Uterus (tissue), 4 donors: Measurements from ENCODE around the gene PIK3R6. TPM values are rescaled to one million over a fixed set of nuclear protein-coding genes. Genes with fewer than 3 reads are reported as not detected.

Experiments used
- DNase-seq, 2 donors: peaks; one replicate each; pipeline ENCODE4 v3.0.0-alpha.2; 2019 to 2020
- H3K27ac ChIP-seq, 2 donors: fragments of 200-600 bp; sonication (generic); 1 replicate in 1 of 2; 2 replicates in 1 of 2; pipeline ENCODE4 v1.5.1; 2016 to 2018
- H3K27me3 ChIP-seq, 2 donors: fragments of 200-600 bp; sonication (generic); one replicate each; pipeline ENCODE4 v1.5.1; 2018 to 2019; ENCODE audit warnings: control low read depth in 1 of 2
- H3K36me3 ChIP-seq, 2 donors: fragments of 200-600 bp; sonication (generic); one replicate each; pipeline ENCODE4 v1.5.1; 2019; ENCODE audit warnings: control low read depth in 1 of 2
- H3K4me1 ChIP-seq, 2 donors: fragments of 200-600 bp; sonication (generic); one replicate each; pipeline ENCODE4 v1.5.1; 2018 to 2019; ENCODE audit warnings: control low read depth in 1 of 2
- H3K4me3 ChIP-seq, 2 donors: fragments of 200-600 bp; sonication (generic); 1 replicate in 1 of 2; 2 replicates in 1 of 2; pipeline ENCODE4 v1.5.1; 2018 to 2019; ENCODE audit warnings: mild to moderate bottlenecking in 1 of 2
- H3K9me3 ChIP-seq, 2 donors: fragments of 200-600 bp; sonication (generic); one replicate each; pipeline ENCODE4 v1.5.1; 2019; ENCODE audit warnings: control low read depth in 1 of 2
- POLR2A ChIP-seq, 2 donors: fragments of 450-650 bp; IDR thresholded peaks; one replicate each; pipeline ENCODE4 v1.6.1; 2016; ENCODE audit warnings: antibody characterized with exemption in 2 of 2, mild to moderate bottlenecking in 1 of 2, moderate library complexity in 1 of 2
- intact Hi-C: fragments of 100-400 bp; cut with DNase I; formaldehyde crosslinking; loops from one replicate; pipeline ENCODE4 v1.15.1; 2023; ENCODE audit warnings: low total_unique reads
- total RNA-seq, 4 donors: library from RNA; depleted of rRNA in 3 of 4; stranded (reverse); fragments of >200 nt in 3 of 4; gene quantifications; one replicate each; pipeline versions ENCODE4 v1.1.0 to v1.2.4, GENCODE V29; 2014 to 2023
- TF ChIP-seq, protein P1 (sequence below), 4 experiments: fragments of 200-600 bp in 2 of 4; fragments of 450-650 bp in 2 of 4; sonication (generic) in 2 of 4; IDR thresholded peaks; one replicate each; pipeline ENCODE4 v1.5.1; 2016 to 2019; ENCODE audit warnings: antibody characterized with exemption in 4 of 4, mild to moderate bottlenecking in 2 of 4, moderate library complexity in 1 of 4
- donor health status: DM: yes; HTN: yes; CAD: no.

The PIK3R6 gene
- total RNA-seq, 4 donors from 2014 or later = 0.34 to 24.6 (median 1.1) TPM; not detected in 1

DNA sequence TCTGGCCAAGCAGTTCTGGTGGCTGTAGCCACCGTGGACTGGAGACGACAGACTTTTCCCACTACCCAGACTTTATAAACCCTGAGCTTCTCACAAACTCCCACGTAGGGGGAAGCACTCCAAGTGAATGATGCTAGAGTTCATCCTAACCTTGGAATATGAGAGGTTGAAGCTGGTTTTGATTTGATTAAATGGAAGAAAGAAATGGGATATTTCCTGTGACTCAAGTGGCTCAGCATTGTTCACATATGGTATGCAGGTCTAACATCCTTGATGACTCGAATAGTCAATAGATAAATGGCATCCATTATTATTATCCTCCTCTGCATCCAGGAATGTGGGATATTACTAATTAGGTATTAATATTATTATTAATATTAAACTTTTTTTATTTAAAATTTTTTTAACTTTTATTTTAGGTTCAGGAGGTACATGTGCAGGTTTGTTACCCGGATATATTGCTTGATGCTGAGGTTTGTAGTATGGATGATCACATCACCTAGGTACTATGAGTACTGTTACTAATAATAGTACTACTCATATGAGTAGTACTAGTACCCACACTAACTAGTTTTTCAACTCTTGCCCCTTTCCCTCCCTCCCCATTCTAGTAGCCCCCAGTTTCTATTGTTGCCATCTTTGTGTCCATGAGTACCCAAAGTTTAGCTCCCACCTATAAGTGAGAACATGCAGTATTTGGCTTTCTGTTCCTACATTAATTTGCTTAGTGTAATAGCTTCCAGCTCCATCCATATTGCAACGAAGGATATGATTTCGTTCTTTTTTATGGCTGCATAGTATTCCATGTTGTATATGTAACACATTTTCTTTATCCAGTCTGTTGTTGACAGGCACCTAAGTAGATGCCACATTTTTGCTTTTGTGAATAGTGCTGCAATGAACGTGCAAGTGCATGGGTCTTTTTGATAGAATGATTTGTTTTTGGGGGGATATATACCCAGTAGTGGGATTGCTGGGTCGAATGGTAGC, 22.9 kb downstream of the PIK3R6 start:
- Histone ChIP-seq H3K9me3 (no peaks in the 10 kb centered on the region), H3K27me3 (no peaks in the 10 kb centered on the region), H3K27ac (no peak overlapping the region), H3K4me1 (no peaks in the 10 kb centered on the region), H3K4me3 (no peak overlapping the region), H3K36me3 (no peaks in the 10 kb centered on the region)
- no peak for DNase-seq
- no peak for TF ChIP-seq POLR2A (IDR thresholded peaks at IDR 0.05)
- TF ChIP-seq, protein P1, sequence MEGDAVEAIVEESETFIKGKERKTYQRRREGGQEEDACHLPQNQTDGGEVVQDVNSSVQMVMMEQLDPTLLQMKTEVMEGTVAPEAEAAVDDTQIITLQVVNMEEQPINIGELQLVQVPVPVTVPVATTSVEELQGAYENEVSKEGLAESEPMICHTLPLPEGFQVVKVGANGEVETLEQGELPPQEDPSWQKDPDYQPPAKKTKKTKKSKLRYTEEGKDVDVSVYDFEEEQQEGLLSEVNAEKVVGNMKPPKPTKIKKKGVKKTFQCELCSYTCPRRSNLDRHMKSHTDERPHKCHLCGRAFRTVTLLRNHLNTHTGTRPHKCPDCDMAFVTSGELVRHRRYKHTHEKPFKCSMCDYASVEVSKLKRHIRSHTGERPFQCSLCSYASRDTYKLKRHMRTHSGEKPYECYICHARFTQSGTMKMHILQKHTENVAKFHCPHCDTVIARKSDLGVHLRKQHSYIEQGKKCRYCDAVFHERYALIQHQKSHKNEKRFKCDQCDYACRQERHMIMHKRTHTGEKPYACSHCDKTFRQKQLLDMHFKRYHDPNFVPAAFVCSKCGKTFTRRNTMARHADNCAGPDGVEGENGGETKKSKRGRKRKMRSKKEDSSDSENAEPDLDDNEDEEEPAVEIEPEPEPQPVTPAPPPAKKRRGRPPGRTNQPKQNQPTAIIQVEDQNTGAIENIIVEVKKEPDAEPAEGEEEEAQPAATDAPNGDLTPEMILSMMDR (IDR thresholded peaks at IDR 0.05) = no peak
- intact Hi-C loops = no loop called here

DNA sequence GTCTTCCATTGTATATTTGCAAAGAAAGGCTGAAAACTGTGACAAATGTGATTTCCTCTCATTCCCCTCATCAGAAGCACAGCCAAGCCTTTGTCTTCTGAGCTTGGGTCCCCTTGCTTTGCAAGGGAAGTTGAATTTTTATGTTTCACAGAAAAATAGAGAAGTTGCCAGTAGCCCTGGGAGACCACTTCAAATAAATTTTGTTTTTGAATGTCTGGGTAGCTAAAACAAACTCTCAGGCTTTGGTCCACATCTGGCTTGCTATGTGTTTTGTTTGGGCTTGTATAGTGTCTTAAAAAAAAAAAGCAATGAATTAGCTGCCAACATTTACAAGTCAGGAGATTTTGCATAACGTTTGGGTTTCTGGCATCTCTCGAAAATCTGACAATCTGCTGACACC, 24.1 kb downstream of the PIK3R6 start:
- no peak for DNase-seq
- no peak overlapping the region for H3K4me3 ChIP-seq
- H3K27ac ChIP-seq = no peak overlapping the region
- no peaks in the 10 kb centered on the region for H3K9me3 ChIP-seq
- no peaks in the 10 kb centered on the region for H3K27me3 ChIP-seq
- no peaks in the 10 kb centered on the region for H3K4me1 ChIP-seq
- TF ChIP-seq POLR2A (IDR thresholded peaks at IDR 0.05) = no peak
- TF ChIP-seq, protein P1 (IDR thresholded peaks at IDR 0.05) = no peak
- intact Hi-C loops = no loop called here
- no peaks in the 10 kb centered on the region for H3K36me3 ChIP-seq

DNA sequence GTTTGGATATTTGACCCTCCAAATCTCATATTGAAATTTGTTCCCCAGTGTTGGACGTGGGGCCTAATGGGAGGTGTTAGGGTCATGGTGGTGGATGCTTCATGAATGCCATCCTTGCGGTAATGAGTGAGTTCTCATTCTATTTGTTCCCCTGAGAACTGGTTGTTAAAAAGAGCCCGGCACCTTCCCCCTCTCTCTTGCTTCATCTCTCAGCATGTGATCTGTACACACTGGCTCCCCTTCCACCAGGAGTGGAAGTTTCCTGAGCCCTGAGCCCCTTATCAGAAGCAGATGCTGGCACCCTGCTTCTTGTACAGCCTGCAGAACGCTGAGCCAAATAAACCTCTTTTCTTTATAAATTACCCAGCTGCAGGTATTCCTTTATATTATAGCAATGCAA, 25.6 kb downstream of the PIK3R6 start:
- no peak for TF ChIP-seq POLR2A (IDR thresholded peaks at IDR 0.05)
- TF ChIP-seq, protein P1 (IDR thresholded peaks at IDR 0.05) = no peak
- no peak for DNase-seq
- no peak overlapping the region for H3K4me3 ChIP-seq

DNA sequence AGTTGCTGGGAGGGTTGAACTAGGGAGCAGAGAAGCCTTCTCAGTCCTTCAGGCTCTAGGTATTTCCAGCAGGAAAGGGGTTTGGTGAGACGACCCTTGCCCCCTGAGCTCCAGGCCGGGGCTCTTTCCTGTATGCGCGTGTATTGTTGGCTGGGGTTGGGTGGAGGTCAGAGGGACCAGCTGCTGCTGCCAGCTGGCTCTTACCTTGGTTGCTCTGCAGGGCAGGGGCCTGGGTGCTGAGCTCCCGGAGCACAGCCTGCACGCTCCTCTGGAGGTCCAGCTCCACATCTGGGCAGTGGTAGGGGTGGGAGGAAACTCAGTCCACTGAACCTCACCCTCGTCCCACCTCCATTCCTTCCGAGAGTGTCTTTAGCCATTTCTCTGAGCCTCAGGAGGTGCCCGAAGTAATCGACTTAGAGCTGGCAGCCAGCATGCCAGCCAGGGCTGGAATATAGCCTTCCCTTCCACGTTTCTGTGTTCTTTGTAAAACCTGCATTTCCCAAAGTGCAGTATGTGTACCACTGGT, 28.0 kb downstream of the PIK3R6 start:
- no peak for DNase-seq
- Histone ChIP-seq H3K27me3 (no peaks in the 10 kb centered on the region), H3K4me1 (no peaks in the 10 kb centered on the region), H3K36me3 (no peaks in the 10 kb centered on the region), H3K9me3 (no peaks in the 10 kb centered on the region), H3K27ac (no peak overlapping the region), H3K4me3 (no peak overlapping the region)
- TF ChIP-seq, protein P1 (IDR thresholded peaks at IDR 0.05) = no peak
- TF ChIP-seq POLR2A (IDR thresholded peaks at IDR 0.05) = no peak
- intact Hi-C loops = no loop called here

More for the DNA sequence above, 25.6 kb downstream of the PIK3R6 start:
- Histone ChIP-seq H3K4me1 (no peaks in the 10 kb centered on the region), H3K9me3 (no peaks in the 10 kb centered on the region), H3K27ac (no peak overlapping the region), H3K27me3 (no peaks in the 10 kb centered on the region), H3K36me3 (no peaks in the 10 kb centered on the region)
- intact Hi-C loops = no loop called here

DNA sequence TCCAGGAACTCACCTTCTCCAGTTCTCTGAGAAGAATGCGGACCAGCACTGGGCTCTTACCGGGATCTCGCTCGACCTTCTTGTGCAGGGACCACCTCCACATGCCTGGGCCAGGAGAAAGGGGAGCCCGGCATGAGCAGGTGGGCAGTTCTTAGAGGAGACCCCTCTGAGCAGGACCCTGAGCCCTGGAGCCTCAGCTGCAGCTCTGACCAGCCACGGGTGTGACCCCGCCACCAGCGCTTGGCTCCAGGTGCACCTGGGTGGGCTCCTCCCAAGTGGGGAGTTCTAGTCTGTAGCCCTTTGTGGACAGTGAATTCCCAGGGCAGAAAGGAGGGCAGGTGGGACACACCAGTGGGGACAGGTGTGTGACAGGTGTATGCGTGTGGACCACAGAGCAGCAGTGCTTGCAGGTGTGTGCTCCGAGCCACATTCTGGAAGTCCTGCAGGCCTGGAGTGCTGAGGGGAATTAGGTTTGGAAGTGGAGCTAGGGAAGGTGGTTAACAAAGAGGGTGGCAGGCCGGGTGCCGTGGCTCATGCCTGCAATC, 28.9 kb downstream of the PIK3R6 start:
- DNase-seq = no peak
- Histone ChIP-seq H3K9me3 (no peaks in the 10 kb centered on the region), H3K27ac (no peak overlapping the region), H3K4me3 (no peak overlapping the region), H3K27me3 (no peaks in the 10 kb centered on the region), H3K36me3 (no peaks in the 10 kb centered on the region), H3K4me1 (no peaks in the 10 kb centered on the region)
- intact Hi-C loops = no loop called here
- no peak for TF ChIP-seq POLR2A (IDR thresholded peaks at IDR 0.05)
- TF ChIP-seq, protein P1 (IDR thresholded peaks at IDR 0.05) = no peak
